GM19455 (cell line): ENCODE measurements around the gene RB1.

ENCODE experiments used
- ATAC-seq: cut with Tn5 transposase; IDR thresholded peaks from one replicate; pipeline ENCODE4 v1.9.1; 2021; ENCODE audit not compliant: unreplicated experiment

RB1 gene

DNA sequence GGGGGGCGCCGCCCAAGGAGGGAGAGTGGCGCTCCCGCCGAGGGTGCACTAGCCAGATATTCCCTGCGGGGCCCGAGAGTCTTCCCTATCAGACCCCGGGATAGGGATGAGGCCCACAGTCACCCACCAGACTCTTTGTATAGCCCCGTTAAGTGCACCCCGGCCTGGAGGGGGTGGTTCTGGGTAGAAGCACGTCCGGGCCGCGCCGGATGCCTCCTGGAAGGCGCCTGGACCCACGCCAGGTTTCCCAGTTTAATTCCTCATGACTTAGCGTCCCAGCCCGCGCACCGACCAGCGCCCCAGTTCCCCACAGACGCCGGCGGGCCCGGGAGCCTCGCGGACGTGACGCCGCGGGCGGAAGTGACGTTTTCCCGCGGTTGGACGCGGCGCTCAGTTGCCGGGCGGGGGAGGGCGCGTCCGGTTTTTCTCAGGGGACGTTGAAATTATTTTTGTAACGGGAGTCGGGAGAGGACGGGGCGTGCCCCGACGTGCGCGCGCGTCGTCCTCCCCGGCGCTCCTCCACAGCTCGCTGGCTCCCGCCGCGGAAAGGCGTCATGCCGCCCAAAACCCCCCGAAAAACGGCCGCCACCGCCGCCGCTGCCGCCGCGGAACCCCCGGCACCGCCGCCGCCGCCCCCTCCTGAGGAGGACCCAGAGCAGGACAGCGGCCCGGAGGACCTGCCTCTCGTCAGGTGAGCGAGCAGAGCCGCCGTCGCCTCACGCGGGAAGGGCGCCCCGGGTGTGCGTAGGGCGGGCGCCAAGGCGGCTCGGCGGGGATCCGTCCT lies at the start of gene RB1:
Gene RB1 (plus strand): TSS at position 393 of the 784 bp plus-strand sequence. CDS start 162 bp downstream, at position 555.
- ATAC-seq: peak; percentile 72

DNA sequence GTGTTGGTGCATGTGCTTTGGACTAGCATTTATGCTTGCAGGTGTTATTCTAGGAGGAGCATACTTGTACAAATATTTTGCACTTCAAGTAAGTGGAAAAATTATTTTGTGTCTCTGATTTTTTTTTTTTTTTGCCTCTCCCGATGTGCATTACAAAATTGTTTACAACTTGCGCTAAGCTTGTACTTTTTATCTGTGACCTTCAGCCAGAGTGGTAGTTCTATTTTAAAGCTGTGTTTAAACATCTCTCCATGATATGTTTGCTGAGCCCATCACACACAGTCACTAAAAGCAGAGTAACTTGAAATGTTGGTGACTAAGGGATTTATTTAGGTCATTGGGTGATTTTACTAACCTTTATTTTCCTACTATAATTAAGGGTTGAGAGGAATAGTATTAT lies 49.7 kb upstream of the RB1 start:
- no peak for ATAC-seq

DNA sequence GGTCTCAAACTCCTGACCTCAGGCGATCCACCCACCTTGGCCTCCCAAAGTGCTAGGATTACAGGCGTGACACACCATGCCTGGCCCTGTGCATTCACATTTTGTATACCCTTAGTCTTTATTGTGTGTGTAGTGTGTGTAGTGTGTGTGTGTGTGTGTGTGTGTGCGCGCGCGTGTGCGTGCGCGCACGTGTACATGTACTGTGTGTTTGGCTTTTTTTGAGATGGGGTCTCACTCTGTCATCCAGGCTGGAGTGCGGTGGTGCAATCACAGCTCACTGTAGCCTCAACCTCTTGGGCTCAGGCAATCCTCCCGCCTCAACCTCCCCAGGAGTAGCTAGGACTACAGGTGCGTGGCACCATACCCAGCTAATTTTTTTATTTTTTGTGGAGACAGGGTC lies 48.5 kb upstream of the RB1 start:
- ATAC-seq: no peak

DNA sequence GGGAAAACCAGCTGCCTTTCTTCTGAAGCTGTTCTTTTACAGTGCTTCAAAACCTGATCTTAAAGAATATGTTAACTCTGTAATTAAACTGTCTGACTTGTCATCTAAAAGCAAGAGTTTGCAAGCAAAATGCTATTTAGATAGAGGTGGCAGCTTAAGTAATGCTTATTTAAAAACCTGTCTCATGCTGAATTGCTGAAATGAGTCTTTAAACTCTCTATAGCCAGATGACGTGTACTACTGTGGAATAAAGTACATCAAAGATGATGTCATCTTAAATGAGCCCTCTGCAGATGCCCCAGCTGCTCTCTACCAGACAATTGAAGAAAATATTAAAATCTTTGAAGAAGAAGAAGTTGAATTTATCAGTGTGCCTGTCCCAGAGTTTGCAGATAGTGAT lies 47.6 kb upstream of the RB1 start:
- no peak for ATAC-seq

DNA sequence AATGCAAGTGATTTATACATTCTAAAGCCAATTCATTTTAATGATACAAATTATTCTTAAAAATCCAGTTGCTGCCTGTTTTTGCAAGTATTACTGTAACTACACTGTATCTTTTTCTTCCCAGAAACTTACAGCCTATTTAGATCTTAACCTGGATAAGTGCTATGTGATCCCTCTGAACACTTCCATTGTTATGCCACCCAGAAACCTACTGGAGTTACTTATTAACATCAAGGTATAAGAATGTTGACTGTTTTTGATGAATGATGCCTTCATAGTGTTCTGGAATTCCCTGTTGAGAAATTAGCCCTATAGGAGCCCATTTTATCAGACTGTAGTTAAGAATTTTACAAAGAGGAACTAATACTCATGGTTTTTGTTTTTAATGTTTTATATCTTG lies 45.5 kb upstream of the RB1 start:
- ATAC-seq: no peak

DNA sequence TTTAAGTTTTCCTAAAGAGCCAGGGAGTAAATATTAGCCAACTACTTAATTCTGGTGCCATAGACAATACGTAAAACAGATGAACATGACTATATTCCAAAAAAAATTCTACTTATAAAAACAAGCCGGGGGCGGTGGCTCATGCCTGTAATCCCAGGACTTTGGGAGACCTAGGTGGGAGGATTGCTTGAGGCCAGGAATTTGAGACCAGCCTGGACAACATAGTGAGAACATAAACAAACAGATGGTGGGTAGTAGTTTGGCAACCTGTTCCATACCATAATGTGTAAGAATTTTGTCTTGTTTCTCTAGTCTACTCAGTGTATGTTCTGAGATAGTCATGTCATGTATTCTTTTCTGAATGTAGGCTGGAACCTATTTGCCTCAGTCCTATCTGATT lies 45.1 kb upstream of the RB1 start:
- ATAC-seq: no peak

DNA sequence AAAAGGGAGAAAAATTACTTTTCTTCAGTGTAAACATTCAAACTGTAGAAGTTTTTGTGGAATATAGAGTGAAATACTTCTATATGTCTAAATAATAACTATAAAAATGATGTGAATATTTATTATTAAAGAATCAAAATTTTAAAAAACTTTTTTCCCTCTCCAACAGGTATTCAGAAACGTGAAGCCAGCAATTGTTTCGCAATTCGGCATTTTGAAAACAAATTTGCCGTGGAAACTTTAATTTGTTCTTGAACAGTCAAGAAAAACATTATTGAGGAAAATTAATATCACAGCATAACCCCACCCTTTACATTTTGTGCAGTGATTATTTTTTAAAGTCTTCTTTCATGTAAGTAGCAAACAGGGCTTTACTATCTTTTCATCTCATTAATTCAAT lies 42.6 kb upstream of the RB1 start:
- ATAC-seq: no peak

DNA sequence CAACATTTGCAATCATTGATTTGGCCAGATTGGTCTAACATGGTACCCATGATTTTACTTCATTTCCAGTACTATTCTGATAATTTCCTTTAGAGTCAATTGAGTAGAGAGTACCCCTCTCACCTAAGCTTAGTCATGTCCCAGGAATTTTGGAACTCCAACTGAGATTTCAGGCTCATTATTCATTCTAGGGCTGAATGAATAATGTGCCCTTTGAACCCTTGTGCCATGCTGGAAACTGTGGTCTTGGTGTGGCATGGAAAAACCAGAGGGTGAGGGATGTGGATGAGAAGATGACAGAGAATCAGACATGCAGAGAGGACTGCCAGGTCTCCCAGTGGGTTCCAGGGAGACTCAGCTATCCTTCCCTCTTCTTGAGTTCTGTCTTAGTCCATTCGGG lies 40.4 kb upstream of the RB1 start:
- ATAC-seq: no peak

DNA sequence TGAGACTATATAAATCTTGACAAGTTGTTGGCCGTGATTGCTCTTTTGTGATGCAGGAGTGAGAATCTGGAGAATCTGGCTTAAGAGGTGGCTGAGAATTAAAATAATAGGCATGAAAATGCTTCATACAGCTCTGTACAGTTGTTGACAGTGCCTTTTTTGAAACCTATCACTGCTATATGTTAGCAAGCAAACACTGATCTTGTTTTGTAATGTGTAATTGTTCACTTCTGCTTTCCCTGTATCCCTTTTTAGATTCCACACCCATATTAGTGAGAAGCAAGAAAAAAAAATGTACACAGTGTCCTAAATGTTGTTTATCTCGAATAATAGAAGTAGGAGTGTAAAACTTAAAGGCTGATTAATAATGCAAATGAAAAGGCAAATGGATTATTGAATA lies 39.5 kb upstream of the RB1 start:
- no peak for ATAC-seq

DNA sequence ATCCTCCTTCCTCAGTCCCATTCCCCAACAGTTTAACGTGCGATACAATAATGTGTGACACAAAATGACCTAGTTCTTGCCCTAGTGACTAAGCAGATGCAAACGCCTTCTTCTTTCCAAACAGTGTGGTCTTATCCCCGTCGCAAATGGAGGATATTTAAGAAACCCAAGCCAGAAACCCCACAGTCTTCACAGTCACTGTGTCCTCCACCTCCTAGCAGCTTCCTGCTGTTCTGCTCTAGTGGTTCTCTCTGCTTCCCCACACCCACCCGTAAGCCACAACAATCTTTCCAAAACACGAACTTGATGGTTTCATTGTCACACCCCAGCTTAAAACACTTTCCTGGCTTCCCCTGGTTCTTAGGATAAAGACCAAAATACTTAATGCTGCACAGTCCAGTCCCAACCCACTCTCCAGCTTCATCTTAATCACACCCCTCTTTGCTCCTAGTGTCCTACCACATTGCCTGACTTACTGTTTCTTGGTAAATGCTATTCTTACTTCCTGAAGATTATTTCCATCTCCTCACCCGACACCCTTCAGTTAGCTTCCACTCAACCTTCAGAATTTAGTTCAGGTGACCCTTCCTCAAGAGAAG lies 38.2 kb upstream of the RB1 start:
- no peak for ATAC-seq

DNA sequence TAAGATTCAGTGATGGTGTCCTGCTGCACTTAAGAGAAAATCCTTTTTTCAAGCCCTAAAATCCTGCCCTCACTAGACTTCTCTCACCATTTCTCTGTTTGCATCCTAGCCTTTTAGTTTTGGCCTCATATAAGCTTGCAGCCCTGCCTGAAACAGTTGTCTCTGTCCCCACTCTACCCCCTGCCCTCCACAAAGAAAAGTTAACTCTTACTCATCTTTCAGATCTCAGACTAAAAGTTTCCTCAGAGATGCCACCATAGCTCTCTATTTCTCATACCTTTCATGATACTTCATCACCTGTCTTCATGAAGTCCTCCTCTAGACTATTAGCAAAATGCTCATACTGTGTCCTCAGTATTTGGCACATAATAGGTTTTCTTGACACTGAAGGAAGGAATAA lies 37.4 kb upstream of the RB1 start:
- no peak for ATAC-seq

DNA sequence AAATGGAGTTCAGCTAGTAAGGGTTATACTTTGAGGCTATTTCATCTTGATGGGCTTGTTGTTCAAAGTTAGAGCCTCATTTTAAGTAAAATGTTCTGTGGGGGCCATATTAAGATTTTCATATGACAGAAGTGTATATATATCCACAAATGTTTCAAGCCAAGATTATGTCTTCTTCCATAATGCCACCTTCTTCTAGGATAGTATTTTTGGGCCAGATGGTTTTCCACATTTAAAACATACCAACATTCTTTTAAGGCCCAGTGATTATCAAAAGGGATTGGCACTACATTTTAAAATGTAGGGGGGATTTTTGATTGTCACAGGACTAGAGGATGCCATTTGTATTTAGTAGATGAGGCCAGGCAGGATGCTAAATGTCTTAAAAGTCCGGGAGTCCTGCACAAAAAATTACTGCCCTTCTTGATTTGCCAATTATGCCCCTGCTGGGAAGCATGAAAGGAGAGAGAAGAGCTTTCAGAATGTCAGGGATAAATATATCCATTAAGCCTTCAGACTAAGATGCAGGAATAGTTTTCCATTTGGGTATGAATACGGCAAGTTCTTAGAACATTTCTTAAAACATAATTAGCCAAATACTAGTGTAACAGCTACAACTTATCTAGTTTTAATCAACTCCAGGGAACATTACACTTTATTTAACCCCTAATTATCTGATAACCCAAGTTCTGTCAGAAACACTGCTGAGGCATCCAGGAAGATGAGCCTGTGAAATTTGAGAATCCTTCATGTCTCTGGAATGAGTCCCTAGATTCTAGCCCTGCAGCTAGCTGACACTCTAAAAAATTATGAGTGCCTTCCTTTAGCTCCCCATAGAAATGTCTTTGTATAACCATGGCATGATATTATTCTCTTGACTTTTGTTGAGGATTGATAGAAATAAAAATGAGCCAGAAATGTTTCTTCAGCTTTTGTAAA lies 36.6 kb upstream of the RB1 start:
- no peak for ATAC-seq

DNA sequence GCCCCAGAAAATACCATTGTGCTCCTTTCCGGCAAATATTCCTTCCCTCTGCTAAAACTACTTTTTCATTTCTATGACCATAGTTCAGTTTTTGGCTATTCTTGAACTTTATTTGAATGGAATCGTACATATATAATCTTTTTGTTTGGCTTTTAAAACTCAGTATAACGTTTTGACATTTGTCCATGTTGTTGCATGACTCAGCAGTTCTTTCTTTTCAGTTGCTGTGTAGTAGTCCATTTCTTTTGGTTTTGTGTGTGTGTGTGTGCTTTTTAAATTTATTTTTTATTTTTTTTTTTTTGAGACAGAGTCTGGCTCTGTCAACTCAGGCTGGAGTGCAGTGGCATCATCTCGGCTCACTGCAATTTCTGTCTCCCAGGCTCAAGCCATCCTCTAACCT lies 35.5 kb upstream of the RB1 start:
- no peak for ATAC-seq

DNA sequence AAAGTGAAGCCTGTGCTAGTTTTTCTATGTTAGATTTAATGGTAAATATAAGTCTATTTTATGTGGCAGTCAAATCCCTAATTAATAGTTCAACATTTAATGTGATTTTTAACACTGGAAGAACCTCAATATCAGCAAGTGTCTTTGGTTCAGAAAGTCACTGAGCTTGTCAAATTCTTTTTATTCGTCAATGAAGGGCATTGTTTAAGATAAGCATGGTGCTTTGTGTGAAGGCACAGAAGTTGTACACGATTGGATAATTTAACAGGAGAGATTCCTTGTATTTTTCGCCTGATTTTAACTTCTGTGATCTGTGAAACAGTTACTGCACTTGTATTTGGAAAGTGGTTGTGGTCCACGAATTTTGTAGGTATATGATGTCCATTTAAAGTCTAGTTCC lies 30.2 kb upstream of the RB1 start:
- no peak for ATAC-seq

DNA sequence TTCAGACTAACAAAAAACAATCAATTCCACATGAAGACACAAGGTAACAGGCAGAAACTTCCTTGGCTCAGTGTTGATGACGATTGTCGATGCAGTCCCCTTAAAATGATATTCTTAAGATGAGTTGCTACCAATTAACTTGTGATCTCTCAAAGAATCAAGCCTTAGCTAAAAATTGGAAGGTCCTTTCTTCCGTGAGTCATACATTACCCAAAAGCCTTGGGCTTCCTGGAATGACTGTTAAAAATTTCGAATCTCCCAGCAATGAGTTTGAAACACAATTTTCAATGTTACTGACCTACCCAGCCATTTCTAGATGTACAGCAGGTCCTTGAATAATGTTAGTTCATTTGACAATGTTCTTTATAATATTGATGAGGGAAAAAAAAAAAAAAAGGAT lies 28.0 kb upstream of the RB1 start:
- ATAC-seq: no peak

DNA sequence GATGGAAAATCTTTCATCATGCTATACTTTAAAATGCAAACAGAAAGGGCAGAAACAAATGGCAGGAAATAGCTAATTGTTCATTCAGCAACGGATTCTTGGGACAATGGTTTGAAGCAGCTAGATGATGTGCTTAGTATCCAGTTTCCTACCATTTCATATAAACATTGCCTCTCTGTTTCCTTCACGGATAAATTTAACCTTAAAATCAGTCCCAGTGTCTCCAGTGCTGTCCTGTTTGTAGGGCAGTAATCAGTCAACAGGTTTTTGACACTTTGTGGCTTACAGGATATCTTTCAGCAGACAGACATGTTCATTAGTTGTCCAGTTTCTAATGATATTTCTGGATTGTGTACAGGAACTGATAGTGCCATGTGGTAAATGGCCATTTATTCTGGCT lies 24.7 kb upstream of the RB1 start:
- no peak for ATAC-seq

DNA sequence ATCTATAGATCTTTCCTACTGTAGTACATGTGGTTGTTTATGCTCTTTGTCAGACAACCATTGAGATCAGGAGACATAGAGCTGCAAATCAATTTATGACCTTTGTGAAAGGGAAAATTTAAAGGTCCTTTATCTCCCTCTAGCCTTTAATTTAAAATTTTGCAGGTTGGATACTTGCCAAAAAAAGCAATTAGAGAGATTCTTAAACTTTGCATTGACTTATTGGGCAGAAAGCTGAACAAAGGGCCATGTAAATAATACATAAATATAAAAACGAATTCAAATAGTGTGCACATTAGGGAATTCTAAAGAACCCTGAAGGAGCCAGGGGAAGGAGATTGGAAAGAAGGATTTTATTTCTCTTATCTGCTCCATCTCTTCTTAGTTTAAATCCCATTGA lies 22.0 kb upstream of the RB1 start:
- no peak for ATAC-seq

DNA sequence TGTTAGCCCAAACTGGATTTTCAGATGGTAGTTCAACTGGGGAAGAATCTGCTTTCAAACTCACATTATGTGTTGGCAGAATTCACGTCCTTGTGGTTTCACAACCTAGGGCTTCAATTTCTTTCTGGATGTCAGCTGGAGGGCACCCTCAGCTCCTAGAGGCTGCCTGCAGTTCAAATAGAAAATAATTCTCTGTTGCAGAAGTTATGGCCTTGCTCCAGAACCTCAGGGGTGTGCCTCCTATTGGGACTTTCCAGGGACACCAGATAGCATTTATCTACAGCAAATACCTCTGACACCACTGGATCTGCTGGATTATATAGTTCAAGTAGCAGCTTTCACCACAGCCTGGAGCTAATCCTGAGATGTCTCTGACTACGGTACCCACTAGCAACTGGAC lies 11.8 kb upstream of the RB1 start:
- ATAC-seq: no peak

DNA sequence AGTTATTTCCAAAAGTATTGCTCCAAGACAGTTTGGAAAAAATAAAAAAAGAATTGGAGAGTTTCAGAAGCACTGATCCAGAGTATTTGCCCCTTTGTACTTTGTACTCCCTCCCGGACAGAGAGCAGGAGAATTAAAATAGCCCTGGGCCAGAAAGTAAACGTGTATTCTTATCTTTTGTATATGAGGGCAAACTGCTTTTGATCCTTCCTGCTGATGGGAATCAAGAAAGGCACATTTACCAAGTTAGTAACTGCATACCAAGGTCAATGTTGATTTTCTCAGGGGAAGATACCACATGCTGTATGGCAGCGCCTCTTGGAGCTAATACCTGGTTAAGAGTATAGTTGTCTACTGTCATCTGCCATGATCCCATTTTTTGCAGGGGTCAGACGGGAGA lies 10.9 kb upstream of the RB1 start:
- no peak for ATAC-seq

DNA sequence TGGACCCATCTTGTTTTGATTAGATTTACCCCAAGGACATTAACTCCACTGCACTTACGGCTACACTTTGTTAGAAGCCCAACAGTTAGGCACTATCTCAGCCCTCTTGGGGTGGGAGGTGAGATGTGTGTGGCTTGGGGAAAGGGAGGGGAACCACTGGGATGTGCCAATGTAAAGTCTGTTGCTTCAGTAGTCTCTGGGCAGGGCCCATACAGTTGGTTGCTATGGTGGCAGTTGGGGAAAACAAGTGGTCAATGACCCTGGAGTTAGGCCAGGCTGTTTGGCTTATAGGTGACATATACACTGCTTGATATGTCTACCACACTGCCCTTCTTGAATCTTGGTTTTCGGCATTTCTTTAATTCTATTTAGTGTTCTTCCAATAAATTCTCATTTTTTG lies 8.9 kb upstream of the RB1 start:
- no peak for ATAC-seq

DNA sequence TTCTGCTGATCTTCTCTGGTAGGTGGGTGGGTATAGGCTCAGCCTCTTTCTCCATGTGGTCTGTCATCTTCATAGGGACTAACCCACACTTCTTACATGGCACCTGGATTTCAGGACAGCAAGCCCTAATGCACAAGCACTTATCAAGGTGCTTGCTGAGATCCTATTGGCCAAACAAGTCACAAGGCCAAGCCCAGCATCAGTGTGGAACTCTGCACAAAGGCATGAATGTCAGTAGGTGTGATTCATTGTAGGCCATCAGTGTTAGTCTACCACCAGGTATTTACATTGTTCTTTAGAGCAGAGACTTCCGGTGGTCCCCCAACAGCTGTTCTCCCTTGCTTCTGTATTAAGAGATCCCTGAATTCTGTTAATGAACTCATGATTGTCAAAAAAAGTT lies 8.3 kb upstream of the RB1 start:
- no peak for ATAC-seq

DNA sequence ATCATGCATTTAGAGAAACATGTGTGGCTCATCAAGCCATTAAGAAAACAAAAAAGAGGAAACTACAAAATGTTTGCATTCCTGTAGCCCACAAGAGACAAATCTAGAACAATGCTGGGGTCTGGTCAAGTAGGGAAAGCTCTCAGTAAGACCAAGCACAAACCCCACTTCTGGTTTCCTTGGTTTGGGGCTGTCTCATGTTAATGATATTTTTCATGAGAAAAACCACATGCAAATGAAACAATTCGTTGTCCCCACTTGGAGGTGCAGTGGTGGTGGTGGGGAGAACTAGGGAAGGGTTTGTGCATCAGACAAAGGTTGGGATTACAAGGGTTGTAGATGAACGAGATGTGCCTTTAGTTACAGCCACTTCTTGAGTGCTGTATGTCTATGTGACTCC lies 7.0 kb upstream of the RB1 start:
- ATAC-seq: no peak
